GM18519 (cell line): ENCODE data around the gene PAX1.

Experiments used
- ATAC-seq: cut with Tn5 transposase; IDR thresholded peaks from one replicate; pipeline ENCODE4 v1.9.1; 2021; ENCODE audit warnings: mild to moderate bottlenecking, moderate library complexity; ENCODE audit not compliant: unreplicated experiment, low FRiP score

Gene PAX1

DNA sequence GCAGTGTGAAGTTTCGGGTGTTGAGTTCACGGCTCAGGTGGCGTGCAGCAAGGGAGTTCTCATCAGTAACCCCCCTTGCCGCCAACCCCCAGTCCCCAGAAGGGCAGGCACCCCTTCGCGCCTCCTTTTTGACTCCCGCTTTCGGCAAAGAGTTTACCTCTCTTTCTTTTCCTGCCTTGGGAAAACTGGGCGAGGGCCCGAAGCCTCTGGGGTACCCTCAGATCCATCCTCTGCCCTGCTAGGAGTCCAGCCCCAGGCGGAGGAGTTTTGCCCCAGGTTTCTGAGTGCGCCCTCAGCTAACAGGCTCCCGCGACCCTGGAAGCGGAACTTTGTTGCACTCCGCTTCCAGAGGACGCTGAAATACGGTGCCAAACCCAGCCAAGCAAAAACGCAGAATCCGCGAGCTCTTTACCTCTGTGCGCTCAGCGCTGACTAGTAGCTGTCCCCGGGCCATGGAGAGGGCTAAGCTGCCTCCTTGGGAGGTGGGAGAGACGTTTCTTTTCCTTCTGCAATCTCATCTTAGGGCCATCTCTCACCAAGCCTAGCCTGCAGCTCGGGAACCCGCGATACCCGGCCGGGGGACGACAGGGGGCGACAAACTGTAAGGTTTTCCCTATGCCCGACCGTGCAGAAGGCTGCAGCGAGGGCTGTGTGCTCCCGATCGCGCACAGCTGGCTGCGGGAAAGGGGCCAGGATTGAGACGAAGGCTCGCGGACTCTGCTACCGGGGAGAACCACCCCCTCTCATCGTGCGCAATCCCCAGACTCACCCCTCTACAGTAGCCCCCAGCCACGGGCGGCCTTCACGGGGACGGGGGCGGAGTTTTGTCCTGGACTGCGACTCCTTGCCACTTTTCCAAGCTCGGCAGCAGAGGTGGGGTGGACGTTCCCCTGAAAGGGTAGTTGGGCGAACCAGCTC lies 2.7 kb upstream of the PAX1 start:
- ATAC-seq = no peak

DNA sequence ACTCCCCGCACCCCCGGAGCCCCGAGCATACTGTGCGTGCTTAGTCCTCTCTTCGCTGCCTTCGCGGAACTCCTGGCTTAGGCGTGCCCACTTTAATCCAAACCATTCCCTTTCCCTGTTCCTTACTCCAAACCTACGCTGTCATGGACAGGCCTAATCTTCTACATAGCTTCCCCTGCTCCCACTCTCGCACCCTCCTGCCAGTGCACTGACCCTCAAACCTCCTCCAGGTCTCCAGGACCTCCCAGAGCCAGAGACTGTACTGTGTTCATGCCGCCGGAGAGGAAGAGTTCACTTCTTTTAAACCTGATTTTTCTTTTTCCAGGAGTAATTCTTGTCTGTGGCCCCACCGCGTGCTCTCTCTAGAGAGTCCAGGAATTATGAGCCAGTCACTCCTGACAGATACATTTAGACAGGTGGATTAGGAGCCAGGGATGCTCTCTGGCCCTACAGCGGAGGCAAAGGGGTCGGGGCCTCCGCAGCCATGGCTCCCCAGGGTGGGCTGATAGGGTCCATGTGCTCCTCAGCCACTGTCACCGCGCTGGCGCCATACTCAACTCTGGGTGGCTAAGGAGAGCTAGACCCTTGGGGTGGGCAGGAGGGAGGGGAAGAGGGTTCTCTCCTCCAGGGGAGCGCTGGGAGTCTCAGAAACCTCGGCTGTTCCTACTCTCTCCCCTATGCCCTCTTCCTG lies 1.6 kb upstream of the PAX1 start:
- ATAC-seq = no peak

DNA sequence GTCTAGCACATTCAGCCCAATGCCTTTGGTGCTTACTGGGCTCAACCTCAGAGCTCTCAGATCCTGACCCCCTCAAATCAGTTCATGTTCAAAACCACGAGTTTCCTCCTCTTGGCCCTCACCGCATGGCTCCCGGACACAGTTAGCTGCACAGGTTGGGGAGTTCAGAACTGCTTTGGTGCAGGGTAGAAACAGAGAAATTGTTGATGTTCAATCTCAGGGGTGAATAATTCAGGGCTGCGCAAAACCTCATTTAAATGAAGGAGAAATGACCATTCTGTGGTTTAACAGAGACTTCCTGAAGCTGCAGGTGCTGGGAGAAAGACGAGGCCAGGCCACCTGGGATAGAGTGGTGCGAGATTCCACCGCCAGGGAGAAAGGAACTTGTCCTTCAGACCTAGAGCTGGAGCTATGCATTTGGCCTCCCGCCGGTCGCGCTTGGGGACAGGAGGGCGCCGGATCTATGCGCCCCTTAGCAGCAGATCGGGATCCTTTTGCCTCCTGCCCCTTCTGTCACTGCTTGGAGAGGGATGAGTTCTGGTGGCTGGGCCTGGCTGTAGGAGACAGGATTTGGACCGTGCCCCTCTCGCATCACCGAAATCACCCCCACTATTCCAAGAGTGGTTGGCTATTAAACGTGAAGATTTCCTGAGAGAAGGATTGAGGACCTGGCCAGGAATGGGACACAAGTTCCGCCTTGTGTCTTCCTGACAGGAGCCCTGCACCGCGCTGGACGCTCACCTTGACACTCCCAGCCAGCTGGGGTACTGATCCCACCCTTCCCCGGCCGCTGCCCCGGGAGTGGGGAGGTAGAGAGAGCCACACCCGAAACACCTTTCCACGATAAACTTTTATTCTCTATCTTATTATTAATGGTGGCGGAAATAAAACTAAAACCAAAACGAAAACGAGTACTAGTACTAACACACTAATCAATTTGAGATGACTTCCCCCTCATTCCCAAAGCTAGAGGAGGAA lies 767 bp upstream of the PAX1 start:
- ATAC-seq = no peak

DNA sequence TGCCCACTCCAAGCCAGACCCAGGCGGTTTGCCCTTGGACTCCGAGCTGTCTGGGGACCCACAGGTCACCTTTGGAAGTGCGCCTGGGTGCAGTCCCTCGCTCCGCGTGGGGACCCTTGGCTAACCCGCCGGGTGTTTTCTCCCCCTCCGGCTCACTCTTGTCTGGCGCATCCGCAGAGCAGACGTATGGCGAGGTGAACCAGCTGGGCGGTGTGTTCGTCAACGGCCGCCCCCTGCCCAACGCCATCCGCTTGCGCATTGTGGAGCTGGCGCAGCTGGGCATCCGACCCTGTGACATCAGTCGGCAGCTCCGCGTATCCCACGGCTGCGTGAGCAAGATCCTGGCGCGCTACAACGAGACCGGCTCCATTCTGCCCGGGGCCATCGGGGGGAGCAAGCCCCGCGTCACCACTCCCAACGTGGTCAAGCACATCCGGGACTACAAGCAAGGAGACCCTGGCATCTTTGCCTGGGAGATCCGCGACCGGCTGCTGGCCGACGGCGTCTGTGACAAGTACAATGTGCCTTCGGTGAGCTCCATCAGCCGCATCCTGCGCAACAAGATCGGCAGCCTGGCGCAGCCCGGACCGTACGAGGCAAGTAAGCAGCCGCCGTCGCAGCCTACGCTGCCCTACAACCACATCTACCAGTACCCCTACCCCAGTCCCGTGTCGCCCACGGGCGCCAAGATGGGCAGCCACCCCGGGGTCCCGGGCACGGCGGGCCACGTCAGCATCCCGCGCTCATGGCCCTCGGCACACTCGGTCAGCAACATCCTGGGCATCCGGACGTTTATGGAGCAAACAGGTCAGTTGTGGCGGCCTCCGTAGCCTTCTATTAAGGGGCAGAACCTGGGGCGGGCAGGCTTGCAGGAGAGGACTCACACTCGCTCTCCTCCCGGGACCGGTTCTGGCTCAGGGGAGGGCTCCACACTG lies 1.1 kb downstream of the PAX1 start:
- no peak for ATAC-seq

DNA sequence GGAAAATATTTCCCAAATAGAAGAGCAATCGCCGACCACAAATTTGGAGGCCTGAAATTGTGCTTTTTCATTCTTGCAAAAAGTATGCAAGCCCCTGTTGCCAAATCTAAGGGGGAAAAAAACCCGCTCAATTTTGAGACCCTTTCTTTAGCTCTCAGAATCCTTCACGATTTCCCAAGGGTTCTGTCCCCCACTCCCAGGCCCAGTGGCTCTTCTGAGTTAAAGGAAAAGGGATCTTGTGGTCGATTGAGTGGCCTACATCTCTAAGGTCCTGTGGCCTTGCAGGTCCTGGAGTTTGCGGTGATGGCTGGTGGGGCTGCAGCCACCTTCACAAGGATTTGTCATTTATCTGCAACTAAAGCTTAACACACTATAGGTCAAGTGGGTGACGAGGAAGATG lies 1.8 kb downstream of the PAX1 start:
- ATAC-seq = no peak

DNA sequence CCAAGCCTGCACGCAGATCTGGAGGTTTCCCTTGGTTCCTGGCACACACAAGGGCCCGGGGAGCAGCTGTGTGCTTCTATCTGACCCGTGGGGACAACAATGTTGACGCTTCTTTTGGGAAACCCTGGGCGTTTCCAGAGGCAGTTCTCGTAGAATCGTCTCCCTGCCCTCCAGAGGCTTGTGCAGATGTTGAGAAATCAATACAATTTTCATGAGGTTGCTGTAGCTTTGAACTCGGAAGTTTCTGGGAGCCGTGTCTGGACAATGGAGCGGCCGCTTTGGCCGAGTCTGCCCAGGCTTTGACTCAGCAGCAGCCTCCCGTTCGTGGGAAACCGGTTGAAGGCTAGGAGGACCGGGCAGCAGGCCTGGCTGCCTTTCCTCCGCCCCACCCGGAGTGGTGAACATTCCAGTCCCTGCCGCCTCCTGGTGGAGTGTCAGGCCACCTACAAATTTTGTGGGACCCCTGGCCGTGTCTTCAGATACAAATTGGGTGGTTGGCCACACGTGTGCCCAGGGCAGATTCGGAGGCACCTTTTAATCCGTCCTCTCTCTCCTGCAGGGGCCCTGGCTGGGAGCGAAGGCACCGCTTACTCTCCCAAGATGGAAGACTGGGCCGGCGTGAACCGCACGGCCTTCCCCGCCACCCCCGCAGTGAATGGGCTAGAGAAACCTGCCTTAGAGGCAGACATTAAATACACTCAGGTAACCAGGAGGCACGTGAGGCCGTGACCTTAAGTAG lies 2.7 kb downstream of the PAX1 start:
- no peak for ATAC-seq

DNA sequence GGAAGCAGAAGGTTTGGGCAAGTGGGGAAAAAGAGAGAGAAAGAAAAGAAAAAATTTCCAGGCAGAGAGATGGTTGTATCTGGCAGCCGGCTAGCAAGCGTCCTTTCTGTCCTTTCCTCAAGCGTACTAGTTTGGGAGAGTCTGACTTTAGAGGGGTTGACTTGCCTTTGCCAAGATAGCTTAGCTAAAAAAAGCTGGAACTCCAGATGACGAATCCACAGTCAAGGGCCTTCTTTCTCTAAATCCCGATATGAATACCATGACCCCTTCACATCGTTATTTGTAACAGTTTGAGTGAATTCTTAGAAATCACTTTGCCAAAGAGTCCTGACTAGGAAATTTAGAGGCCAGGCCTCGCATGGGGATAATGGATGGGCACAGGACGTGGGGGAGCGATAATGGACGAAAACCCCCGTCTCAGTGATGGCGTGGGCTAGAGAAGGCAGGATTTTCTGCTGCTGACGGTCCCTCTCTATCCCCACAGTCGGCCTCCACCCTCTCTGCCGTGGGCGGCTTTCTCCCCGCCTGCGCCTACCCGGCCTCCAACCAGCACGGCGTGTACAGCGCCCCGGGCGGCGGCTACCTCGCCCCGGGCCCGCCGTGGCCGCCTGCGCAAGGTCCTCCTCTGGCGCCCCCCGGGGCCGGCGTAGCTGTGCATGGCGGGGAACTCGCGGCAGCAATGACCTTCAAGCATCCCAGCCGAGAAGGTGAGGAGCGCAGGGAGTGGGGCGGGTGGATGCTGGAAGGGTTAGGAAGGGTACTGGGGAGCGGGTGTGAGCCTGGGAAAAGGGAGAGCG lies 3.5 kb downstream of the PAX1 start:
- no peak for ATAC-seq

DNA sequence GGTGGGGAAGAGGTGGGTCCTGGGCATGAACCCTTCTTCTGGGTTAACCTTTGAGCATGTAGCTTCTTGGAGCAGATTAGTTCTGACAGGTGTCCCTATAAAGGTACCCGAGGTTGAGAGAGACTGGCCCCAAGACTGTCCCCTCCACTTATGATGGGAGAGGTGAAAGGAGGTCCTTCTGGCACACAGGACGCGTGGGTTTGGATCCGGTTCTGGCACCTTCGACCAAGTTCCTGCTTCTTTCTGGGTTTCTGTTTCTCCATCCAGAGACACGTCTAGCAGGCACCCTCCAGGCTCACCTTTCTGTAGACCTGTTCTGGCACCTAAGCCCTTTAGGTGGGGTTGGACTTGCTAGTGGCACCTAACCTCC lies 4.1 kb downstream of the PAX1 start:
- ATAC-seq = no peak

DNA sequence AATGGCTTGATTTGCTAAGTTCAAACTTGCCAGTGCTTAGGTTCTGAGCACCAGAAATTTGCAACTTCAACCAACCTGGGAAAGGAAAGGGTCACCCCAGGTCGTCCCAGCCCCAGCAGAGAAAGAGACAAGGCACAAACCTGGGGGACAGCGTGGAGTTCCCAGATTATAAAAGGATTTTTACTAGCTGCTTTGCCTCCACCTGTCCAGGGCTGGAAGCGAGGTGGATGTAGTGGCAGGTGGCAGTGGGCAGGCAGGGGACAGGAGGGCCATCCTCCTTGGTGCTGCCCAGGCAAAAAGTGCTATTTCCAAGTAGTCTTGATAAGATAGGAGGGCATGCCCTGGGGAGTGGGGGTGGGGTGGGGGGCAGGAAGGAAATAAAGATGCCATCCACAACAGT lies 4.9 kb downstream of the PAX1 start:
- ATAC-seq = no peak

DNA sequence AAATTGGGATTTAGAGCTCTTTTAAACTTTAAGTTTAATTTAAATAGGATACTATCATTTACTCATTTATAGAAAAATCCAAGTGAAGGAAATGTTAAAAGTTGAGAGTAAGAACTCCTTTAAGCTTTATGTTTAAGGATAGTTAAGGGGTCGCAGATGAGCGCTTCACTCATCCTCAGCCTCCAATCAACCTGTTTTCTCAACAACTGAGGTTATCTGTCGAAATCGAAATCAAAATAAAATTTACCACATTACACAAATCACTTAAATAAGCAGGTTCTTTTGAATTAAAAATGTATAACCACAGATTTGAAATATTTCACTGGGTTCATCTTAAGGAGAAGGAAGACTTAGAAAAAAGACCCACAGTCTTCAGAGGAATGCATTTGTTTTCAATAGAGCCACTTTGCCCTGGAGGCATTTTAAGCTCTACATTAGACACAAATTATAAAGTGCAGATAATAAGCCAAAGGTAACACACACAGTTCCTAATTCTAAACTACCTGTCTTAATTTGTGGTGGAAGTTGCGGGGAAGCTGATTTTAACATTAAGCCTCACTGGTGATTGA lies 5.5 kb downstream of the PAX1 start:
- no peak for ATAC-seq

DNA sequence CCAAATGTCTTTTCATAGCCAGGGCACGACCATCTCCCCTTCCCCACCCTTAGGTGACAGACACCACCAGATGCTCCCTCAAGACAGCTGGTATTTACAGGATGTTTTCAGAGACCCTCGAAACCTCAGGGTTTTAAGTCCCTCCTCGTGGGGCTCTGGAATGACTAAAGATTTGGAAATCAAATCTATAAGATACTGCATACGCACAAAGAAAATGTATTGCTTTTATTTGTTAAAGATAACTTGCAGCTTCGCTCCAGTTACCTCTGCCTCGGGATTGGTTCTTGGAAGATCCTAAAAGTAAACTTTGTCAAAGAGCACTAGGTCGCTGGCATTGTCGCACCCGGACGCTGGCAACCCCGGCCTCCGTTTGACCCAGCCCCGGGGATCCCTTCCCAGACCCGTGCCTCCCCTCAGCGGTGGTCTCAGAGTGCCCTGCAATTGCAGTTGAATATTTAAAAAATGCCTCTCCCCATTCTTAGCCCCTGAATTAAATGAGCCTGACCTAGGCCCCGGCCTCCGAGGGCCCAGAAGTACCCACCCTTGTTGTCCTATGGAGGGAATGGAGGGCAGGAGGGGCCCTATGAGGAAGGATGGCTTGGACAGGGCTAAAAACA lies 7.1 kb downstream of the PAX1 start:
- ATAC-seq = no peak

DNA sequence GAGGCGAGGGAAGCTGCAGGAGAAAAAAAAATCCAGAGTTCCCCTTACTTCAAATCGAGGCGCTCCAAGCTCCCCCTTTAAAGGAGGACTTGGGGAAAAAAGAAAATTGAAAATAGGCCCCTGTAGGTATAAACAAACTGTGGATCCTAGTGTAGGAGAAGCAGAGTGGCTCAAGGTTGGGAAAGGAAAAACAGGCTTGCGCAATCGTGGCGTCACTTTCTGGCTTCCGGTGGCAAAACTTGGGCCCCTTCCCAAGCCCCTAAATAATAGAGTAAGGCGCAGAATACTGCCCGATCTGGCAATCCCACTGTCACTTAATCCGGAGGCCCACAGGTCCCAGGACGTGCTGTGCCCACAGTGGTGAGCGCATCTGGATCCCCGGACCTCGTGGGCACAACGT lies 8.0 kb downstream of the PAX1 start:
- ATAC-seq = no peak

DNA sequence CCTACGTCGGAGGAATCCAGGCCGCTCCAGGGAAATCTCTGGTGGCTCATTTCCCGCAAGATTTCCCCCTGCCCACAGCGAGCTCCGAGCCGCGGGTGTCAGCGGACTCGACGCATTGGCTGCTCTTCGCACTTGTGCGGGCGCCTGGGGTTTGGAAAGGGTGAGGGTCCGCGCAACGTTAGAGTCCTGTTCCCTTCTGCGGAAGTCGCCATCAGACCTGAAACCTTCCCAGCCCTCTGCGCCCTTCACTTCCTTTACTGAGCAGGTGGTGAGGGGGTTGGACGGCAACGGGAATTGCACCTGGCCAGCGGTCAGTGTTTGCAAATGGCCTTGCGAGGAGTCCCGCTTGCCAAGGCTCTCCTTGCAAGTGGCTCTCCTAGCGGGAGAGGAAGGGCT lies 8.4 kb downstream of the PAX1 start:
- no peak for ATAC-seq

DNA sequence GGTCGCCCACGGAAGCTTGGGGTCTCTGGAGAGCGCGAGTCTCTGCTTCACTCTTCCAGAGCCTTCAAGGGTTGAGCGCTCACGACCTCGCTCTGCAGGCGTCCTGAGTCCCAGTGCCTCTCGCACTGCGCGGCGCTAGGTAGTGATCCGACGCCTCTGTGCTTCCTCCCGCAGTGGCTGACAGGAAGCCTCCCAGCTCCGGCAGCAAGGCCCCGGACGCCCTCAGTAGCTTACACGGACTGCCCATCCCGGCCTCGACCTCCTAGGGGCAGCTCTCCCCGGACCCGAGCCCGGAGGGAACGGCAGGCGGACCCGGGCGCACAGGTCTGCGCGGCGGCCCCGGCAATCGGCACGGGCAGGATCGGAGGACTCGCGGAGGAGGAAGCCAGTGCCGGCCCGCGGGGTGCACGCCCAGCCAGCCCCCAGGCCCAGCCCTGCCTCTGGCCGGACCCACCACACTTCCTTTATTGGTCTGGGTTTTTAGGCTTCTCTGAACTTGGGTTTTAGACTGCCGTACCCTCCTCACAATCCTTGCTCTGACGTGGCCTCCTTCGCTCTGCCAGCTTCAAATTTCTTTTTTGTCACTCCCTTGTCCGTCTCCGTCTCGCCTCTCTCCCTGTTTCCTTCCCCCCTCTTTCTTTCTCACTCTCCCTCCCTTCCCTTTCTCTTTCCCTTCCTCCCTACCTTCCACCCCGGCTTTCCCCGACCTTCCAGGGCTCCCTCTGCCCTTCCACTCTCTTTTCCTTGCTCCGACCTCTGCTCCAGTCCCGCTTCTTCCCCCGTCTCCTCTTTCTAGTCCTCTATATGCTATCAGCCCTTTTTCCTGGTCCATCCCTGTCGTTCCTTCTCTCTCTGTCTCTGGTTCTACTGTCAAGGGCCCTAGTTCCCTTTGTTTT lies 9.1 kb downstream of the PAX1 start:
- ATAC-seq = no peak

DNA sequence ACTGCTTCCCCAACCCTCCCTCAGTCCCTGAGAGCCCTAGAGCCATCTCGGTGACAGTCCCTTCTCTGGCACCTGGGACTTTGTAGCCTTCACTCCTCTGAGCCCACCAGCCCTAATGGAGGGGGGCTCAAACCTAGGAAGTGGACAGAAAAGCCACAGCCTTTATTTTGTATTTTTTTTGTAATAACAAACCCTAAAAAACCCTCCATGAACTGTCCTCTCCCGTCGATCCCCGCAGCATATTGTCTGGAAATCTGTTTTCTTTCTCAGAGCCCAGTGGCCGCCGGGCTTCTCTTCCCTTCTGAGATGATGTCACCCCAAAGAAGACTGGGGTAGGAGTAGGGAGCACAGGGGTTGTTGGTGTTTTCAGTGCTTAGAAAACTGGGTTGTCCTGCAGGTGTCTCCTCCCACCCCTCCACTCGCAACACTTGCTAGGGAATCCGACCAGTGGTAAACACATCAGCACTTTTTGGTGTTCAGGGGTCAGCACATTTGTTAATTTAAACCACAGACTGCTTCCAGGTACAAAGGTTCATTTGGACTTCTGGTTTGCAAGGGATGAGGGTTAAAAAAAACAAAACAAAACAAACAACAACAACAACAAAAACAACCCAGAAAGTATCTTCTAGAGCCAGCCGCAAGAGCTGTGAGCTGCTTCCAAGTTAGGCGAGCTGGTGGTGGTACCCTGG lies 9.9 kb downstream of the PAX1 start:
- no peak for ATAC-seq

DNA sequence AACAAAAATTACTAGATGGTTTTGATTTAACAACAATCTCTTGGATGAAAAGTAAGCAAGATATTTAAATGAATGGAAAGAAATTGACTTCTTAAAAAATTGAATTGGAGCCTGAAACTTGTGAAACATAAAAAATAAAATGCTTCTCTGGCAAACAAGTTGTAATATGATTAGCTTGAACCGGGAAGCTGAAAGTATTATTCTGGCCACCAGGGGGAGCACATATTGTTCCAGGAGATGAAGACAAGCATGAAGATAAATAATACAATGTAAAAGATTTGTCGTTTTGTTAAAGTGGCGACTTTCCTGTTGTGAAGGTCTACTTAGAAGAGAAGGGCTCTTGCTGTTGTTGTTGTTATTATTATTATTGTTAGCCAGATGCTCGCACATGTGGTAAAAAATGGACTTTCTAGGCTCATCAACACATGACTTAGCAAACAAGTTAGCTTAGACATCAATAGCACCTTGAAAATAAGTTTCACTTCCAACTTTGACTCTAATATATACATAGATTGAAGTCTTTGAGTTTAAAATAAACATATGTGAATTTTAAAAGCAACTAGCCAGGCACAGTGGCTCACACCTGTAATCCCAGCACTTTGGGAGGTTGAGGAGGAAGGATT lies 14.2 kb downstream of the PAX1 start:
- no peak for ATAC-seq
